HepG2 (cell line): ENCODE results near the gene TBC1D20. TPM values are rescaled to one million over a fixed set of nuclear protein-coding genes. Genes with fewer than 3 reads are reported as not detected.

Source experiments
- AGO2 ChIP-seq: fragments of 200-400 bp; formaldehyde crosslinking; optimal IDR thresholded peaks from 2 replicates; pipeline ENCODE3; 2017; ENCODE audit warnings: mild to moderate bottlenecking, low read depth, low read length, moderate library complexity
- CENPT ChIP-seq: sonication (generic); formaldehyde crosslinking; IDR thresholded peaks from 2 replicates; pipeline ENCODE4 v1.8.0; 2022; ENCODE audit warnings: low read depth, mild to moderate bottlenecking, moderate library complexity, missing genetic modification reagents
- CHCHD3 ChIP-seq: sonication (generic); formaldehyde crosslinking; IDR thresholded peaks from 2 replicates; pipeline ENCODE4 v1.8.0; 2022; ENCODE audit warnings: mild to moderate bottlenecking, missing genetic modification reagents, moderate library complexity
- HNRNPLL ChIP-seq: fragments of 200-400 bp; formaldehyde crosslinking; IDR thresholded peaks from 2 replicates; pipeline ENCODE4 v1.6.1; 2017; ENCODE audit warnings: mild to moderate bottlenecking, low read depth, low read length; ENCODE audit not compliant: poor library complexity, severe bottlenecking
- MAF1 ChIP-seq: sonication (generic); formaldehyde crosslinking; IDR thresholded peaks from 2 replicates; pipeline ENCODE4 v1.5.0; 2020; ENCODE audit warnings: missing genetic modification reagents, borderline replicate concordance
- MED1 ChIP-seq: sonication (generic); formaldehyde crosslinking; IDR thresholded peaks from 2 replicates; pipeline ENCODE4 v1.4.0; 2020; ENCODE audit warnings: missing genetic modification reagents
- MEIS1 ChIP-seq: sonication (generic); formaldehyde crosslinking; IDR thresholded peaks from 2 replicates; pipeline ENCODE4 v1.9.0; 2021; ENCODE audit warnings: mild to moderate bottlenecking, missing genetic modification reagents, moderate library complexity, borderline replicate concordance
- PAF1 ChIP-seq: IDR thresholded peaks from 2 replicates; pipeline ENCODE4 v1.6.1; 2016; ENCODE audit warnings: missing genetic modification reagents, missing compliant biosample characterization
- SAFB2 ChIP-seq: sonication (generic); formaldehyde crosslinking; IDR thresholded peaks from 2 replicates; pipeline ENCODE4 v1.5.1; 2020; ENCODE audit warnings: missing genetic modification reagents, low read depth, mild to moderate bottlenecking, borderline replicate concordance
- SATB2 ChIP-seq: sonication (generic); formaldehyde crosslinking; IDR thresholded peaks from 2 replicates; pipeline ENCODE4 v1.5.0; 2020; ENCODE audit warnings: missing genetic modification reagents
- ZBTB40 ChIP-seq, 2 experiments: fragments of 450-650 bp in 1 of 2; sonication (generic) in 1 of 2; formaldehyde crosslinking in 1 of 2; IDR thresholded peaks; 2 replicates each; pipeline versions ENCODE4 v1.6.1 to v1.8.0; 2016 to 2022; ENCODE audit warnings: antibody characterized with exemption in 1 of 2, mild to moderate bottlenecking in 1 of 2, missing genetic modification reagents in 1 of 2
- ZFP91 ChIP-seq: sonication (generic); formaldehyde crosslinking; IDR thresholded peaks from 2 replicates; pipeline ENCODE4 v1.9.0; 2022; ENCODE audit warnings: missing genetic modification reagents, mild to moderate bottlenecking, borderline replicate concordance
- polyA plus RNA-seq, 8 experiments: library from polyadenylated mRNA; depleted of rRNA in 3 of 8; stranded (reverse) in 7 of 8; unstranded in 1 of 8; fragments of >200 nt; fragmentation: Illumina TruSeq in 4 of 8; extraction: Trizol in 4 of 8; gene quantifications; 2 replicates each; pipeline versions ENCODE4 v1.2.1 to v1.2.3, GENCODE V29; 2011 to 2016; ENCODE audit warnings: low read depth in 4 of 8, missing spikeins in 1 of 8, mixed read lengths in 1 of 8; ENCODE audit not compliant: insufficient read depth in 1 of 8
- total RNA-seq, 5 experiments: library from RNA; depleted of rRNA; stranded (reverse); fragments of >200 nt; fragmentation: Illumina TruSeq; extraction: Trizol; gene quantifications; 2 replicates each; pipeline ENCODE4 v1.2.3, GENCODE V29; 2016; ENCODE audit warnings: low read depth in 1 of 5
- TF ChIP-seq, protein P1 (sequence below): sonication (generic); formaldehyde crosslinking; IDR thresholded peaks from 2 replicates; pipeline ENCODE4 v1.4.0; 2020; ENCODE audit warnings: missing genetic modification reagents
- TF ChIP-seq, protein P2 (sequence below): sonication (generic); formaldehyde crosslinking; IDR thresholded peaks from 2 replicates; pipeline ENCODE4 v1.4.0; 2020; ENCODE audit warnings: missing genetic modification reagents, mild to moderate bottlenecking, borderline replicate concordance

TBC1D20 gene
- total and polyA plus RNA-seq, 2 of the 13 experiments (the other 11 are each of a cell fraction or from before 2014, with no cell fraction given) = 36.6 to 47.1 TPM

- TF ChIP-seq SAFB2 (CRISPR knock-in tag) = no peak
- TF ChIP-seq, protein P1, sequence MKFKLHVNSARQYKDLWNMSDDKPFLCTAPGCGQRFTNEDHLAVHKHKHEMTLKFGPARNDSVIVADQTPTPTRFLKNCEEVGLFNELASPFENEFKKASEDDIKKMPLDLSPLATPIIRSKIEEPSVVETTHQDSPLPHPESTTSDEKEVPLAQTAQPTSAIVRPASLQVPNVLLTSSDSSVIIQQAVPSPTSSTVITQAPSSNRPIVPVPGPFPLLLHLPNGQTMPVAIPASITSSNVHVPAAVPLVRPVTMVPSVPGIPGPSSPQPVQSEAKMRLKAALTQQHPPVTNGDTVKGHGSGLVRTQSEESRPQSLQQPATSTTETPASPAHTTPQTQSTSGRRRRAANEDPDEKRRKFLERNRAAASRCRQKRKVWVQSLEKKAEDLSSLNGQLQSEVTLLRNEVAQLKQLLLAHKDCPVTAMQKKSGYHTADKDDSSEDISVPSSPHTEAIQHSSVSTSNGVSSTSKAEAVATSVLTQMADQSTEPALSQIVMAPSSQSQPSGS (CRISPR knock-in tag) = no peak
- no peak for TF ChIP-seq HNRNPLL
- TF ChIP-seq, protein P2, sequence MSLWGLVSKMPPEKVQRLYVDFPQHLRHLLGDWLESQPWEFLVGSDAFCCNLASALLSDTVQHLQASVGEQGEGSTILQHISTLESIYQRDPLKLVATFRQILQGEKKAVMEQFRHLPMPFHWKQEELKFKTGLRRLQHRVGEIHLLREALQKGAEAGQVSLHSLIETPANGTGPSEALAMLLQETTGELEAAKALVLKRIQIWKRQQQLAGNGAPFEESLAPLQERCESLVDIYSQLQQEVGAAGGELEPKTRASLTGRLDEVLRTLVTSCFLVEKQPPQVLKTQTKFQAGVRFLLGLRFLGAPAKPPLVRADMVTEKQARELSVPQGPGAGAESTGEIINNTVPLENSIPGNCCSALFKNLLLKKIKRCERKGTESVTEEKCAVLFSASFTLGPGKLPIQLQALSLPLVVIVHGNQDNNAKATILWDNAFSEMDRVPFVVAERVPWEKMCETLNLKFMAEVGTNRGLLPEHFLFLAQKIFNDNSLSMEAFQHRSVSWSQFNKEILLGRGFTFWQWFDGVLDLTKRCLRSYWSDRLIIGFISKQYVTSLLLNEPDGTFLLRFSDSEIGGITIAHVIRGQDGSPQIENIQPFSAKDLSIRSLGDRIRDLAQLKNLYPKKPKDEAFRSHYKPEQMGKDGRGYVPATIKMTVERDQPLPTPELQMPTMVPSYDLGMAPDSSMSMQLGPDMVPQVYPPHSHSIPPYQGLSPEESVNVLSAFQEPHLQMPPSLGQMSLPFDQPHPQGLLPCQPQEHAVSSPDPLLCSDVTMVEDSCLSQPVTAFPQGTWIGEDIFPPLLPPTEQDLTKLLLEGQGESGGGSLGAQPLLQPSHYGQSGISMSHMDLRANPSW = no peak
- peak; percentile 22; the same call in 1 of the 2 replicates for TF ChIP-seq ZFP91 (CRISPR knock-in tag)
- TF ChIP-seq MED1 (CRISPR knock-in tag) = no peak; the same call in 1 of the 2 replicates
- TF ChIP-seq CENPT = no peak
- 0 out of 2 replicates have a peak, but pooled peaks have one; percentile 6 for TF ChIP-seq CHCHD3 (CRISPR knock-in tag)
- TF ChIP-seq AGO2 = peak; percentile 66
- TF ChIP-seq MAF1 (CRISPR knock-in tag) = no peak
- peak; percentile 81; the same call in 1 of the 2 replicates for TF ChIP-seq PAF1 (CRISPR knock-in tag)
- TF ChIP-seq MEIS1 = no peak
- no peak for TF ChIP-seq ZBTB40 (IDR thresholded peaks at IDR 0.05)
- TF ChIP-seq ZBTB40 (CRISPR knock-in tag; IDR thresholded peaks at IDR 0.05) = 0 out of 2 replicates have a peak, but pooled peaks have one; percentile 36
- no peak for TF ChIP-seq SATB2 (CRISPR knock-in tag)
Observed at GRCh38 chr20:427401-427800, 34.9 kb downstream of the TBC1D20 start (continued).
